ENCODE data around the gene INPP5J.
A peak's percentile ranks its signal among the peaks of the same experiment; 100 is the strongest.
"Not testable (repeated sequence)": the region's sequence is repeated elsewhere in the genome, so short reads cannot be mapped to it uniquely, and the experiment has no call there.

Gene INPP5J

GRCh38 chr22:31160328-31160978 lies 37.7 kb downstream of the INPP5J start:
- no peaks in the 10 kb centered on the region for H3K27me3 ChIP-seq (replicated peaks; ENCODE audit: control insufficient read depth, insufficient read depth, low read length)
- peak overlapping the region; percentile 85 for H3K4me3 ChIP-seq (replicated peaks; ENCODE audit: low read depth, low read length)
- DNase-seq (ENCODE audit: extremely low read depth, insufficient read length), result no peak
- H3K36me3 ChIP-seq (ENCODE audit: control insufficient read depth, insufficient read depth, low read length), result no peaks in the 10 kb centered on the region
- TF ChIP-seq, protein P1, sequence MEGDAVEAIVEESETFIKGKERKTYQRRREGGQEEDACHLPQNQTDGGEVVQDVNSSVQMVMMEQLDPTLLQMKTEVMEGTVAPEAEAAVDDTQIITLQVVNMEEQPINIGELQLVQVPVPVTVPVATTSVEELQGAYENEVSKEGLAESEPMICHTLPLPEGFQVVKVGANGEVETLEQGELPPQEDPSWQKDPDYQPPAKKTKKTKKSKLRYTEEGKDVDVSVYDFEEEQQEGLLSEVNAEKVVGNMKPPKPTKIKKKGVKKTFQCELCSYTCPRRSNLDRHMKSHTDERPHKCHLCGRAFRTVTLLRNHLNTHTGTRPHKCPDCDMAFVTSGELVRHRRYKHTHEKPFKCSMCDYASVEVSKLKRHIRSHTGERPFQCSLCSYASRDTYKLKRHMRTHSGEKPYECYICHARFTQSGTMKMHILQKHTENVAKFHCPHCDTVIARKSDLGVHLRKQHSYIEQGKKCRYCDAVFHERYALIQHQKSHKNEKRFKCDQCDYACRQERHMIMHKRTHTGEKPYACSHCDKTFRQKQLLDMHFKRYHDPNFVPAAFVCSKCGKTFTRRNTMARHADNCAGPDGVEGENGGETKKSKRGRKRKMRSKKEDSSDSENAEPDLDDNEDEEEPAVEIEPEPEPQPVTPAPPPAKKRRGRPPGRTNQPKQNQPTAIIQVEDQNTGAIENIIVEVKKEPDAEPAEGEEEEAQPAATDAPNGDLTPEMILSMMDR (IDR thresholded peaks at IDR 0.05; ENCODE audit: insufficient read depth, low read length, poor library complexity, severe bottlenecking), result no peak

- H3K27me3 ChIP-seq (replicated peaks; ENCODE audit: control insufficient read depth, insufficient read depth, low read length), result no peaks in the 10 kb centered on the region
- TF ChIP-seq, protein P1 (IDR thresholded peaks at IDR 0.05; ENCODE audit: insufficient read depth, low read length, poor library complexity, severe bottlenecking), result no peak
- H3K4me3 ChIP-seq (replicated peaks; ENCODE audit: low read depth, low read length), result no peak overlapping the region
- DNase-seq (ENCODE audit: extremely low read depth, insufficient read length), result no peak
- no peaks in the 10 kb centered on the region; the same call in none of the 2 replicates for H3K36me3 ChIP-seq (ENCODE audit: control insufficient read depth, insufficient read depth, low read length)
Measured at GRCh38 chr22:31161386-31161785, 38.6 kb downstream of the INPP5J start.

DNA sequence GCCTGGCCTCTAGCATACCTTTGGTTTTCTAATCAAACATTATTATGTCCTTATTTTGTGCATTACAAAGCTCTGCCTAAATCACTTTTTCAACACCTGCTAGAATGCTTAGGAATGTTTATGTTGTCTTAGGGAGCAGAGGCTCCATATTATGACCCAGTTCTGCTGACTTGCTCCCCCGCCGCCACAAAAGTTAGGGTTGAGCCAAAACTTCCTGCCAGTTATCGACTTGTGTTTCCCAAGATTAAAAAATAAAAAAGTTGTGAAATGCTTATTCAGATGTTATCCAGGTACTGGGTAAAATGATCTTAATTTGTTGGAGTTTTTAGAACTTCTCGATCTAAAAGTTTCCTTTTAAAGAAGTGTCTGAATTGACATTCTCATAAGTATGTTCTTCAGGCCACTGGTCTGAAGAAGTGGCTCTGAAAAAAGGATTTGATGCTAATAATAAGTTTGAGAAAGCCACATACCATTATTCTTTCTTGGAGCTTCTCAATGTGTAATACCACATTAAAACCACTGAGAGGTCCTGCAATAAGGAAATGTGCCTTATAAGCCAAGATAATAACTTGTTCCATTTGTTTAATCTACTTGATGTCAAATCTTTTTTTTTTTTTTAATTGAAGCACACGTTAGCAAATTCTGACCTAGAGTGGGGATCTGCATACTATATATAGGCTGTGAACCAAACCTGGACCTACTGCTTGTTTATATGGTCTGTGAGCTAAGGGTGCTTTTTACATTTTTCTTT lies 39.4 kb downstream of the INPP5J start:
- H3K4me3 ChIP-seq (replicated peaks; ENCODE audit: low read depth, low read length), result no peak overlapping the region
- no peaks in the 10 kb centered on the region for H3K27me3 ChIP-seq (replicated peaks; ENCODE audit: control insufficient read depth, insufficient read depth, low read length)
- H3K36me3 ChIP-seq (ENCODE audit: control insufficient read depth, insufficient read depth, low read length), result no peaks in the 10 kb centered on the region; the same call in none of the 2 replicates
- TF ChIP-seq, protein P1 (IDR thresholded peaks at IDR 0.05; ENCODE audit: insufficient read depth, low read length, poor library complexity, severe bottlenecking), result no peak
- DNase-seq (ENCODE audit: extremely low read depth, insufficient read length), result no peak

DNA sequence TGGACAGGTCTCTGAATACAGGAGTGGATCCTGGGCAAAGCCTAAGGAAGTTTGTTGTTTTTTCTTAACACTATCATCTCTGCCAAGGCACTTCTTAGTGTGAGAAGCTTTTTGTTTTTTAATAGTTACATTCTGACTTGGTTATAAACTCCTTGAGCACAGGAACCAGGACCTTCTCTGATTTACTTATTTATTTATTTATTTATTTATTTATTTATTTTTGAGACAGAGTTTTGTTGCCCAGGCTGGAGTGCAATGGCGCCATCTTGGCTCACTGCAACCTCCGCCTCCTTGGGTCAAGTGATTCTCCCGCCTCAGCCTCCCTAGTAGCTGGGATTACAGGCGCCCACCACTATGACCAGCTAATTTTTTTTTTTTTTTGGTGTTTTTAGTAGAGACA lies 48.2 kb downstream of the INPP5J start:
- H3K36me3 ChIP-seq (ENCODE audit: control insufficient read depth, insufficient read depth, low read length), result peaks cover 1% of the 10 kb centered on the region
- H3K4me3 ChIP-seq (replicated peaks; ENCODE audit: low read depth, low read length), result no peak overlapping the region
- TF ChIP-seq, protein P1 (IDR thresholded peaks at IDR 0.05; ENCODE audit: insufficient read depth, low read length, poor library complexity, severe bottlenecking), result no peak
- no peak for DNase-seq (ENCODE audit: extremely low read depth, insufficient read length)
- H3K27me3 ChIP-seq (replicated peaks; ENCODE audit: control insufficient read depth, insufficient read depth, low read length), result no peaks in the 10 kb centered on the region

DNA sequence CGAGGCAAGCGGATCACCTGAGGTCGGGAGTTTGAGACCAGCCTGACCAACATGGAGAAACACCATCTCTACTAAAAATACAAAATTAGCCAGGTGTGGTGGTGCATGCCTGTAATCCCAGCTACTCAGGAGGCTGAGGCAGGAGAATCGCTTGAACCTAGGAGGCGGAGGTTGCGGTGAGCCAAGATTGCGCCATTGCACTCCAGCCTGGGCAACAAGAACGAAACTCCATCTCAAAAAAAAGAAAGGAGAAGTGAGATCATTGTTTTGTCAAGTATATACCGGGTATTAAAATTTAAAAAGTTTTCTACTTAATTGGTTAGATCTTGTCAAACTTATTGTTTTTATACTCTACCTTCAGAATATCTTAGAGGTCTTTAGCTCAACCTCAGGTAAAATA lies 49.0 kb downstream of the INPP5J start:
- H3K4me3 ChIP-seq (replicated peaks; ENCODE audit: low read depth, low read length); H3K36me3 ChIP-seq (ENCODE audit: control insufficient read depth, insufficient read depth, low read length); H3K27me3 ChIP-seq (replicated peaks; ENCODE audit: control insufficient read depth, insufficient read depth, low read length); DNase-seq (ENCODE audit: extremely low read depth, insufficient read length): not testable (repeated sequence)

- H3K27me3 ChIP-seq (replicated peaks; ENCODE audit: control insufficient read depth, insufficient read depth, low read length), result no peaks in the 10 kb centered on the region
- TF ChIP-seq, protein P1 (IDR thresholded peaks at IDR 0.05; ENCODE audit: insufficient read depth, low read length, poor library complexity, severe bottlenecking), result no peak
- DNase-seq (ENCODE audit: extremely low read depth, insufficient read length), result no peak
- peaks cover 3% of the 10 kb centered on the region; the same call in 1 of the 2 replicates for H3K36me3 ChIP-seq (ENCODE audit: control insufficient read depth, insufficient read depth, low read length)
- H3K4me3 ChIP-seq (replicated peaks; ENCODE audit: low read depth, low read length), result no peak overlapping the region
Measured at GRCh38 chr22:31173386-31174145, 50.8 kb downstream of the INPP5J start.
